CD4-positive, alpha-beta T cell (primary cell): ENCODE measurements around the gene ALG3. TPM values are rescaled to one million over a fixed set of nuclear protein-coding genes. Genes with fewer than 3 reads are reported as not detected.

ENCODE experiments used
- ATAC-seq: fragments of 200-7000 bp; cut with Tn5 transposase; one replicate; pipeline ENCODE4 v1.10.0; 2022; ENCODE audit warnings: mild to moderate bottlenecking; ENCODE audit not compliant: poor library complexity
- CTCF ChIA-PET: fragments of 350-600 bp; sonication (Branson Sonifier 250); formaldehyde crosslinking; loops from one replicate; lab custom pipeline; 2021; ENCODE audit warnings: antibody characterized with exemption, inconsistent platforms; lab: Charles Lee
- POLR2A ChIA-PET: fragments of 350-600 bp; sonication (Branson Sonifier 250); formaldehyde crosslinking; loops from one replicate; lab custom pipeline; 2021; ENCODE audit warnings: antibody characterized with exemption, inconsistent platforms; lab: Charles Lee
- DNase-seq, 14 experiments: peaks; one replicate each; pipeline ENCODE4 v3.0.0-alpha.2; 2013 to 2020; ENCODE audit warnings: mixed read lengths in 2 of 14
- H3K27ac ChIP-seq, 2 donors: one replicate each; pipeline versions ENCODE4 v1.5.1 to v1.7.0; 2013; ENCODE audit warnings: low read length in 2 of 2, low read depth in 1 of 2, mild to moderate bottlenecking in 1 of 2
- H3K27me3 ChIP-seq, 2 experiments: 1 replicate in 1 of 2; 2 replicates in 1 of 2; pipeline versions ENCODE4 v1.6.1 to v1.7.0; 2013; ENCODE audit warnings: low read length in 2 of 2, control low read depth in 1 of 2, mild to moderate bottlenecking in 1 of 2, moderate library complexity in 1 of 2; ENCODE audit not compliant: insufficient read depth in 2 of 2, control insufficient read depth in 1 of 2
- H3K36me3 ChIP-seq: one replicate; pipeline ENCODE4 v1.6.1; 2013; ENCODE audit warnings: low read length, control low read depth; ENCODE audit not compliant: insufficient read depth
- H3K4me1 ChIP-seq: one replicate; pipeline ENCODE4 v1.6.1; 2013; ENCODE audit warnings: low read length, control low read depth; ENCODE audit not compliant: insufficient read depth
- H3K4me3 ChIP-seq: one replicate; pipeline ENCODE4 v1.5.1; 2013; ENCODE audit warnings: mild to moderate bottlenecking, low read length, moderate library complexity
- H3K9me3 ChIP-seq, 2 experiments: 1 replicate in 1 of 2; 2 replicates in 1 of 2; pipeline versions ENCODE4 v1.6.1 to v1.7.0; 2013; ENCODE audit warnings: low read length in 2 of 2, mild to moderate bottlenecking in 2 of 2, control low read depth in 1 of 2, moderate library complexity in 1 of 2; ENCODE audit not compliant: control insufficient read depth in 1 of 2, insufficient read depth in 1 of 2
- H3K27ac Mint-ChIP-seq: one replicate; pipeline ENCODE4 v1.8.0; 2020; ENCODE audit warnings: mixed read lengths
- H3K27me3 Mint-ChIP-seq: one replicate; pipeline ENCODE4 v1.8.0; 2021; ENCODE audit warnings: mixed read lengths
- H3K36me3 Mint-ChIP-seq: one replicate; pipeline ENCODE4 v1.8.0; 2021; ENCODE audit warnings: low read depth, mixed read lengths
- H3K4me1 Mint-ChIP-seq: one replicate; pipeline ENCODE4 v1.8.0; 2021; ENCODE audit warnings: low read depth, mixed read lengths
- H3K4me3 Mint-ChIP-seq: one replicate; pipeline ENCODE4 v1.8.0; 2020; ENCODE audit warnings: mild to moderate bottlenecking, mixed read lengths
- H3K9me3 Mint-ChIP-seq: one replicate; pipeline ENCODE4 v1.8.0; 2020; ENCODE audit warnings: mixed read lengths
- CTCF ChIP-seq: fragments of 200-600 bp; IDR thresholded peaks from one replicate; pipeline ENCODE4 v1.8.0; 2022; ENCODE audit warnings: antibody characterized with exemption, mild to moderate bottlenecking
- intact Hi-C, 2 experiments: fragments of 100-400 bp; cut with DNase I in 1 of 2; cut with micrococcal nuclease in 1 of 2; formaldehyde crosslinking; loops; one replicate each; pipeline versions ENCODE4 v1.15.1 to v1.9.0; 2023 to 2025; cut with DNase I, micrococcal nuclease
- microRNA-seq: library from miRNA; unstranded; fragments of <30 nt; microRNA quantifications from one replicate; pipeline ENCODE4 v1.2.0, GENCODE V29; 2021; ENCODE audit warnings: borderline microRNAs expressed, borderline replicate concordance
- total RNA-seq, 174 experiments: library from RNA in 2 of 174; stranded (reverse) in 2 of 174; gene quantifications; one replicate each; pipeline ENCODE4 v1.2.3 and lab custom pipeline; 2021 to 2026

ALG3 gene
- total RNA-seq, 2 experiments from 2014 or later: 12.0 to 13.5 TPM

GRCh38 chr3:184193991-184194539, 54.7 kb downstream of the ALG3 start:
- Histone ChIP-seq H3K4me3 (no peak overlapping the region), H3K4me1 (no peaks in the 10 kb centered on the region), H3K27me3 (no peaks in the 10 kb centered on the region), H3K9me3 (no peaks in the 10 kb centered on the region), H3K27ac (no peak overlapping the region), H3K36me3 (peaks cover 64% of the 10 kb centered on the region)
- ChIA-PET POLR2A (interaction anchor here (0.6 to 0.7 kb wide), 2 partner anchors 59 to 538 kb away, joined by 3 read pairs; no protein-coding TSS in a partner anchor), CTCF (no interaction called here)
- DNase-seq: no peak
- Mint-ChIP-seq H3K27ac (no peak overlapping the region), H3K9me3 (no peaks in the 10 kb centered on the region), H3K4me1 (peaks cover 5% of the 10 kb centered on the region), H3K4me3 (no peak overlapping the region), H3K27me3 (no peaks in the 10 kb centered on the region), H3K36me3 (peaks cover 68% of the 10 kb centered on the region)
- no peak for TF ChIP-seq CTCF
- intact Hi-C loops: no loop called here
- no peak for ATAC-seq

- Mint-ChIP-seq H3K36me3 (peaks cover 80% of the 10 kb centered on the region), H3K27ac (no peak overlapping the region)
Observed at GRCh38 chr3:184192889-184193288, 55.9 kb downstream of the ALG3 start.

More at GRCh38 chr3:184192889-184193288, 55.9 kb downstream of the ALG3 start:
- TF ChIP-seq CTCF: no peak
- Histone ChIP-seq H3K4me3 (no peak overlapping the region), H3K36me3 (peaks cover 76% of the 10 kb centered on the region), H3K9me3 (no peaks in the 10 kb centered on the region), H3K4me1 (peaks cover 8% of the 10 kb centered on the region), H3K27ac (no peak overlapping the region), H3K27me3 (no peaks in the 10 kb centered on the region)
- no peak for ATAC-seq
- DNase-seq: no peak
- Mint-ChIP-seq H3K9me3 (no peaks in the 10 kb centered on the region), H3K4me1 (peaks cover 16% of the 10 kb centered on the region), H3K4me3 (no peak overlapping the region), H3K27me3 (no peaks in the 10 kb centered on the region)
- ChIA-PET POLR2A (interaction anchor here (0.6 kb wide), 1 partner anchor 66 kb away, joined by 3 read pairs; no protein-coding TSS in a partner anchor), CTCF (no interaction called here)
- intact Hi-C loops: no loop called here

Small RNAs within 50 kb of the gene (microRNA-seq; reads per million reads assigned to microRNA genes)
- not detected for gene MIR1224

Other genes starting within 250 kb of the ALG3 start
- gene ABCC5, start 231.1 kb downstream of the ALG3 start, total RNA-seq: 10 to 100 TPM; 10.8 to 11.4 TPM
- not detected for gene HTR3D, start 217.2 kb downstream of the ALG3 start, total RNA-seq
- gene HTR3C, start 195.9 kb downstream of the ALG3 start, total RNA-seq: not detected
- gene HTR3E, start 151.9 kb downstream of the ALG3 start, total RNA-seq: not detected
- 10 to 100 TPM; 53.6 TPM for gene EIF2B5, start 113.6 kb downstream of the ALG3 start, total RNA-seq
- 10 to 100 TPM; 30.0 to 31.7 TPM for gene DVL3, start 93.6 kb downstream of the ALG3 start, total RNA-seq
- gene AP2M1, start 74.1 kb downstream of the ALG3 start, total RNA-seq: 100 to 1,000 TPM; 123 to 136 TPM
- gene ABCF3, start 62.8 kb downstream of the ALG3 start, total RNA-seq: 100 to 1,000 TPM; 163 to 166 TPM
- gene VWA5B2, start 19.4 kb downstream of the ALG3 start, total RNA-seq: not detected
- not detected for gene EEF1AKMT4, start 710 bp upstream of the ALG3 start, total RNA-seq
- not detected for gene CAMK2N2, start 12.6 kb upstream of the ALG3 start, total RNA-seq
- not detected for gene ECE2, start 27.1 kb upstream of the ALG3 start, total RNA-seq
- gene PSMD2, start 50.3 kb upstream of the ALG3 start, total RNA-seq: 100 to 1,000 TPM; 159 TPM
- 100 to 1,000 TPM; 211 to 217 TPM for gene EIF4G1, start 65.6 kb upstream of the ALG3 start, total RNA-seq
- gene FAM131A, start 88.6 kb upstream of the ALG3 start, total RNA-seq: 10 to 100 TPM; 10.4 to 11.0 TPM
- gene CLCN2, start 112.6 kb upstream of the ALG3 start, total RNA-seq: 1 to 10 TPM; 3.2 to 3.5 TPM
- gene POLR2H, start 112.7 kb upstream of the ALG3 start, total RNA-seq: 10 to 100 TPM; 19.1 to 21.1 TPM
- gene THPO, start 129.2 kb upstream of the ALG3 start, total RNA-seq: not detected
- under 1 TPM in 1 of 2 experiments, not detected in 1; 0.22 TPM for gene CHRD, start 131.1 kb upstream of the ALG3 start, total RNA-seq